ENCODE results near the gene RFWD3.

DNA sequence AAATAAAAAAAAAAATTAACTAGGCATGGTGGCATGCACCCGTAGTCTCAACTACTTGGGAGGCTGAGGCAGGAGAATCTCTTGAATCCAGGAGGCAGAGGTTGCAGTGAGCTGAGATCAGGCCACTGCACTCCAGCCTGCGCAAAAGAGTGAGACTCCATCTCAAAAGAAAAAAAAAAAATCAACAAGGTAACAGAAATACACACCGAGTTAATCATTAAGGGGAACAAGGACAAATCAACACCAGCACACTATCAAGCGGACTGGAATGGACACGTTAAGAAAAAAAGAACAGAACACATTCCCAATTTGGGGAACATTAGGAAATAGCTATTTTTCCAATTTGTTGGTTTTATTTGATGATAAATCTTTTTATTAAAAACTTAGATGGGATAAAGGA lies 31.4 kb downstream of the RFWD3 start:
- no peak for TF ChIP-seq CTCF (CRISPR knock-in tag; IDR thresholded peaks at IDR 0.05)
- TF ChIP-seq POLR2AphosphoS5 (IDR thresholded peaks at IDR 0.05; ENCODE audit: low read depth, low read length): no peak

All from HepG2 (cell line).